HG02981 (cell line): ENCODE data around the gene COPG2.
"Not testable (repeated sequence)": the region's sequence is repeated elsewhere in the genome, so short reads cannot be mapped to it uniquely, and the experiment has no call there.

Experiments
- ATAC-seq: cut with Tn5 transposase; IDR thresholded peaks from one replicate; pipeline ENCODE4 v1.9.1; 2021; ENCODE audit warnings: mild to moderate bottlenecking, moderate library complexity; ENCODE audit not compliant: unreplicated experiment

Gene COPG2

GRCh38 chr7:130649004-130649790 lies 19.4 kb downstream of the COPG2 start:
- ATAC-seq, result no peak

- no peak for ATAC-seq
Measured at GRCh38 chr7:130648580-130648979, 20.0 kb downstream of the COPG2 start.

GRCh38 chr7:130642383-130642782 lies 26.2 kb downstream of the COPG2 start:
- ATAC-seq, result no peak

- no peak for ATAC-seq
Measured at GRCh38 chr7:130641497-130641896, 27.1 kb downstream of the COPG2 start.

GRCh38 chr7:130641040-130641439 lies 27.5 kb downstream of the COPG2 start:
- ATAC-seq, result no peak

GRCh38 chr7:130639388-130639787 lies 29.2 kb downstream of the COPG2 start:
- no peak for ATAC-seq

GRCh38 chr7:130632111-130632510 lies 36.4 kb downstream of the COPG2 start:
- ATAC-seq, result no peak

GRCh38 chr7:130628901-130629300 lies 39.6 kb downstream of the COPG2 start:
- ATAC-seq, result no peak

GRCh38 chr7:130627775-130628174 lies 40.8 kb downstream of the COPG2 start:
- ATAC-seq, result no peak

- ATAC-seq, result no peak
Measured at GRCh38 chr7:130622866-130623265, 45.7 kb downstream of the COPG2 start.

- no peak for ATAC-seq
Measured at GRCh38 chr7:130615583-130615982, 53.0 kb downstream of the COPG2 start.

GRCh38 chr7:130614449-130614848 lies 54.1 kb downstream of the COPG2 start:
- ATAC-seq, result no peak

- ATAC-seq, result no peak
Measured at GRCh38 chr7:130611218-130611617, 57.3 kb downstream of the COPG2 start.

GRCh38 chr7:130607066-130607465 lies 61.5 kb downstream of the COPG2 start:
- not testable (repeated sequence) for ATAC-seq

- ATAC-seq, result no peak
Measured at GRCh38 chr7:130606161-130606560, 62.4 kb downstream of the COPG2 start.

- ATAC-seq, result no peak
Measured at GRCh38 chr7:130598056-130598455, 70.5 kb downstream of the COPG2 start.

GRCh38 chr7:130595986-130596385 lies 72.6 kb downstream of the COPG2 start:
- ATAC-seq, result no peak

- ATAC-seq, result no peak
Measured at GRCh38 chr7:130593033-130593432, 75.5 kb downstream of the COPG2 start.

GRCh38 chr7:130591464-130591863 lies 77.1 kb downstream of the COPG2 start:
- not testable (repeated sequence) for ATAC-seq

- not testable (repeated sequence) for ATAC-seq
Measured at GRCh38 chr7:130585932-130586331, 82.6 kb downstream of the COPG2 start.

GRCh38 chr7:130575110-130575509 lies 93.4 kb downstream of the COPG2 start:
- not testable (repeated sequence) for ATAC-seq

GRCh38 chr7:130570144-130570543 lies 98.4 kb downstream of the COPG2 start:
- not testable (repeated sequence) for ATAC-seq

GRCh38 chr7:130566898-130567280 lies 101.7 kb downstream of the COPG2 start:
- no peak for ATAC-seq
